Amniotic epithelial cell (primary cell): ENCODE measurements around the gene TMEM168.
A peak's percentile ranks its signal among the peaks of the same experiment; 100 is the strongest.
"Not testable (repeated sequence)": the region's sequence is repeated elsewhere in the genome, so short reads cannot be mapped to it uniquely, and the experiment has no call there.

ENCODE experiments used
- DNase-seq: peaks from one replicate; pipeline ENCODE4 v3.0.0-alpha.2; 2010; ENCODE audit warnings: low read depth

TMEM168 gene

GRCh38 chr7:112781558-112781957, 8.6 kb downstream of the TMEM168 start:
- DNase-seq: no peak

DNA sequence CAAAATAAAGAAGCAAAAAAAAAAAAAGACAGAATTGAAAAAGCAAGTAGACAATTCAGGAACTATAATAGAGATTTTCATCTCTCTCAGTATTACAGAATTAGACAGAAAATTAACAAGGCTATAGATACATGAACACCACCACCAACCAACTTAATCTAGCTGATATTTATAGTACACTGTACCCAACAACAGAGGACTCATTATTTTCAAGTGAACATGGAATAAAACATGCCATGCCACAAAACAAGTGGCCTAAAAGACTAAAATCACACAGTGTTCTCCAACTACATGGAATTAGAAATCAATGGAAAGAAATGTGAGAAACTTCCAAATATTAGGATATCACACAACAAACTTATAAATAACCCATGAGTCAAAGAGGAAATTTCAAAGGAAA, 9.1 kb downstream of the TMEM168 start:
- no peak for DNase-seq

GRCh38 chr7:112779667-112780066, 10.5 kb downstream of the TMEM168 start:
- no peak for DNase-seq

DNA sequence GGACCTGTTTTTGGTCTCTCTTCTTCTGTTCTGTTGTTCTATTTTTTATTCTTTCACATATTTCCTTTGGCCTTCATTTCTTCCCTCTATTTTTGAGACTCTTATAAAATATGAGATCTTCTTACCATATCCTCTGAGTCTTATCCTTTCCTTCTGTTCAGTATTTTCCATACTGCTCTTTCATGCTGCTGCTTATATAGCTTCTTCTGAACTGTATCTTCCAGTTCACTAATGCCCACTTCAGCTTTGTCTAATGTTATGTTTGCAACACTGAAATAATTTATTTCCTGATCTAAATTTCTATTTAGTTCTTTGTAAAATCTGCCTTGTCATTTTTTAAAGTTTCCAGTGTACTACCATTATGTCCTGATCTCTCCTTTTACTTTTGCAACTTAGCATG, 12.8 kb downstream of the TMEM168 start:
- no peak for DNase-seq

DNA sequence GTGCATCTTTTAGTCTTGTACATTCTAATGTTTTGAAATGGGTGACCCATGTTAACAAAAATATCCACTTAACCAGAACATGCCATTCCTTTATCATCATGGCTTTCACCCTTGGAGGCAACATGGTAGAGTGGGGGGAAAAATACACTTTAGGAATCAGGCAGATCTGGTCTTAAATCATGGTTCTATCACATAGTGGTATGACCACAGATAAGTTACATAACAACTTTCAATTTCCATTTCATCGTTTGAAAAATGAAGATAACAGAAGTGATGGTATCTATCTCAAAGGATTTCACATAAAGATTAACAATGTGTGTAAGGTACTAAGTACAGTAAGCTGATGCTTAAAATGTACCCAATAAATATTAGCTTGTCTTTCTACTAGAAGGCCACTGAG, 19.0 kb downstream of the TMEM168 start:
- no peak for DNase-seq

DNA sequence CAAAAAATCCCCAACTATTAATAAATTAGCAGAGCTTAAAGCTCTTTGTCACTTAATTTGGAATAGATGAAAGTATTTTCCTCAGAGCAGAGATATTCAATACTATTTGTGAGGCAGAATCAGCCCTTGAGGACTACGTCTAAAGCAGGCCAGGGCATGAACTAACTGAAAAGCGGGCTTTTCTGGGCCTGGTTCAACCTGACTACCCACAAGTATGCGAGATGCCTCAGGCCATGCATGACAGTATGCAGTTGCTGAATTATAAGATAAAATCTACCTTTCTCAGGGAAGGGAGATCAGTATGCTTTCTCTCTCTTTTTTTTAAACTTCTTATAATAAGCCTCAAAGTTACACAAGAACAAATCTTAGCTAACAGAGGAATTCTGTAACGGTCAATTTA, 20.1 kb downstream of the TMEM168 start:
- DNase-seq: peak; percentile 8

- no peak for DNase-seq
These were observed 25.1 kb downstream of the TMEM168 start for GRCh38 chr7:112765105-112765504.

DNA sequence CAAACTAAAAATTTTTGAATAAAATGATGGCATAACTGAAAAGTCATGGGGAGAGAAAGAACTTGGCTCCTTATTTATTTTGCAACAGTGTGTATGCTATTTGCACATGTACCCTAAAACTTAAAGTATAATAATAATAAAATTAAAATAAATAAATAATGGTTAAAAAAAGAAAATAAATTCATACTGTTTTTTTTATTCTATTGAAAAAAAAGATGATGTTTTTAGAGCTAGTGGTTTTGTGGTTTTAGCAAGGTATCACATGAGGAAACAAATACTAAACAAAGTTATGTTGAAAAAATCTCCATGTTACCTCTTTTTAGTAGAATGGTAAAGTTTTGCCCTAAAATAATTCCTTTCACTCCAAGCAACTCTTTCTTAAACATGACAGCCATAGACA, 26.2 kb downstream of the TMEM168 start:
- DNase-seq: no peak

GRCh38 chr7:112763298-112763697, 26.9 kb downstream of the TMEM168 start:
- no peak for DNase-seq

DNA sequence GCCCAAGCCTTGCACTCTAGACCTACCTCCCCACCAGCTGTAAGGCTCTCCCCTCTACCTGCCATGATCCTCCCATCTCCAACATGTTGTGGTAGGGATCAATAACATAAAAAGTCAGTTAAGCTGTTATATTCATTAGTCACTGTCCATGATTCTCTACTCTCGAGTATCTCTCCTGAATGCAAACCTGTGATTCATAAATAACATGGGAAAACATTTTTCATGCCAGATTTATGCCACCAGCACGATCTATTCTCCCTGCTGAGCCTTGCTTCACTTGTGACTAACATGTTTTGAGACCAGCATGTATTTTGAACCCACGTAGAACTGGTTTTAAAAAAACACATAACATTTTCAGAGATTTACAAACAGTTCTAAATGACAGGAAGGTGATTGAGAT, 30.3 kb downstream of the TMEM168 start:
- peak; percentile 11 for DNase-seq

GRCh38 chr7:112757337-112757736, 32.9 kb downstream of the TMEM168 start:
- DNase-seq: no peak

GRCh38 chr7:112753298-112753697, 36.9 kb downstream of the TMEM168 start:
- no peak for DNase-seq

GRCh38 chr7:112752576-112752975, 37.6 kb downstream of the TMEM168 start:
- DNase-seq: peak; percentile 54

DNA sequence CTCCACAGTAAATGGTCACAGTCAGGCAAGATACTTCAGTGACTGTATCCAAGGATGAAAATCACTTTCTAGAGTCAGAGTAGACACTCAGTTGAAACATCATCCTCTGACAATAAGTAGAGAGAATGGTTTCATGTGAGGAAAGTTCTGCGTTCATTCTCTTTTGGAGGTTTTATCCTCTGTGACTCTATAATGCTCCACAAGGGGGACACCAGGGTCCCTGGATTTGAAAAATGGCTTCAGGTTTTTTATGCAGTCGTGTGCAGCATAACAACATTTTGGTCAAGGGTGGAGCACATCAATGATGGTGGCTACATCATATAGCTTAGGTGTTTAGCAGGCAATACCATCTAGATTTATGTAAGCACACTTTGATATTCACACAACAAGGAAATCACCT, 40.4 kb downstream of the TMEM168 start:
- DNase-seq: no peak

DNA sequence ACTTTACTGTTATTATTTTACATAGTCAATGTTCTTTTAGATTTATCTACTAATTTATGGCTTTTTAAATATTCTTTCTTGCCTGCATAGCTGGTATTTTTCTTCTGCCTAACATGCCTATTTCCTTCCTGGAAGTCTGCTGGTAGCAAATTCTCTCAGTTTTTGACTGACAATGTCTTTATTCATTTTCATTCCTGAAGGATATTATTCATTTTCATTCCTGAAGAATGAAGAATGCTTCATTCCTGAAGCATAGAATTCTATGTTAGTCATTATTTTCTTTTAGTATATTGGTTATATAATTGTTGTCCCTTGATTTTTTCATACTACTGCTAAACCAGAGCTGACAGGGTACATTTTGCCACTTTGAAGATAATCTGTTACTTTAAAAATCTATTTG, 41.8 kb downstream of the TMEM168 start:
- DNase-seq: no peak

GRCh38 chr7:112745635-112746034, 44.6 kb downstream of the TMEM168 start:
- no peak for DNase-seq

DNA sequence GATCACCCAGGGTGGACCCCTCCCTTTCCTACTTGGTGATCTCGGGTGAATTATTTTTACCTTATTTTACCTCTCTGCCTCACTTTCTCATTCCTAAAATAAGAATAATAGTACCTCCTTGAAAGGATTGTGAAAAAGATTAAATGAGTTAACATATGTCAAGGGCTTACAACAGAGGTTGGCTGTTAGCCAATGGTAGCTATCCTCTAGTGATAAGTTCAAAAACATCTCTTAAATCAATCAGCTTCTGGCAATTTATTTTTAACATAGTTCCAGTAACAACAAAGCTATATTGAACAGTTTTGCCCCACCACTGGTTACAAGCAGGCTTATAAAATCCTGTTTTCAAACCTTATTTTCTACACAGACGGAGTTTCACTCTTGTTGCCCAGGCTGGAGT, 45.4 kb downstream of the TMEM168 start:
- peak; percentile 16 for DNase-seq

- no peak for DNase-seq
These were observed 46.4 kb downstream of the TMEM168 start for GRCh38 chr7:112743811-112744210.

GRCh38 chr7:112740667-112741066, 49.5 kb downstream of the TMEM168 start:
- DNase-seq: no peak

GRCh38 chr7:112739436-112740180, 50.6 kb downstream of the TMEM168 start:
- DNase-seq: no peak

GRCh38 chr7:112735261-112735660, 54.9 kb downstream of the TMEM168 start:
- DNase-seq: no peak

DNA sequence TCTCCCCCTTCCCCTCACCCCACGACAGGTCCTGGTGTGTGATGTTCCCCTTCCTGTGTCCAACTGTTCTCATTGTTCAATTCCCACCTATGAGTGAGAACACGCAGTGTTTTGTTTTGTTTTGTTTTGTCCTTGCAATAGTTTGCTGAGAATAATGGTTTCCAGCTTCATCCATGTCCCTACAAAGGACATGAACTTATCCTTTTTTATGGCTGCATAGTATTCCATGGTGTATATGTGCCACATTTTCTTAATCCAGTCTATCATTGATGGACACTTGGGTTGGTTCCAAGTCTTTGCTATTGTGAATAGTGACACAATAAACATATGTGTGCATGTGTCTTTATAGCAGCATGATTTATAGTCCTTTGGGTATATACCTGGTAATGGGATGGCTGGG, 58.9 kb downstream of the TMEM168 start:
- not testable (repeated sequence) for DNase-seq

DNA sequence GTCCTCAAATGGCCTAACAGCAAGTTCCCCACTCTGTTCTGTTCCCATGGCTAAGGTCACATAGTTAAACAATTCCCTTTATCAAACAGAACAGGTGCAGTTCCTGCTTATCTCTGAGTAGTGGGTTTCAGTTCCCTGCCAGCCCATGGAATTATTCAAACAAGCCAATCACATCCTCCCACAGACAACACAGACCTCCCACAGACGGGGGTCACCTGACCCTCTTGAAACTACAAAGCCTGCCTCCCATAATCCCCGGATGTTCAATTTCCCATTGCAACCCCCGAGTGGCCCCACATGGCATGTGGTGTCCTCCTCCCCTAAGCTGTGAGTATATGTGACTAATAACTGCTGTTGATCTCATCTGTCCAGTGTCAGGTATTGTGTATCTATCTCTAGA, 64.1 kb downstream of the TMEM168 start:
- DNase-seq: no peak

- peak; percentile 44 for DNase-seq
These were observed 66.8 kb downstream of the TMEM168 start for GRCh38 chr7:112723416-112723815.
